ENCODE measurements around the gene DAPK2. TPM values are rescaled to one million over a fixed set of nuclear protein-coding genes. Genes with fewer than 3 reads are reported as not detected.

DAPK2 gene
- total and polyA plus RNA-seq, 2 of the 13 experiments (the other 11 are each of a cell fraction or from before 2014, with no cell fraction given) = 0.33 to 0.63 TPM

DNA sequence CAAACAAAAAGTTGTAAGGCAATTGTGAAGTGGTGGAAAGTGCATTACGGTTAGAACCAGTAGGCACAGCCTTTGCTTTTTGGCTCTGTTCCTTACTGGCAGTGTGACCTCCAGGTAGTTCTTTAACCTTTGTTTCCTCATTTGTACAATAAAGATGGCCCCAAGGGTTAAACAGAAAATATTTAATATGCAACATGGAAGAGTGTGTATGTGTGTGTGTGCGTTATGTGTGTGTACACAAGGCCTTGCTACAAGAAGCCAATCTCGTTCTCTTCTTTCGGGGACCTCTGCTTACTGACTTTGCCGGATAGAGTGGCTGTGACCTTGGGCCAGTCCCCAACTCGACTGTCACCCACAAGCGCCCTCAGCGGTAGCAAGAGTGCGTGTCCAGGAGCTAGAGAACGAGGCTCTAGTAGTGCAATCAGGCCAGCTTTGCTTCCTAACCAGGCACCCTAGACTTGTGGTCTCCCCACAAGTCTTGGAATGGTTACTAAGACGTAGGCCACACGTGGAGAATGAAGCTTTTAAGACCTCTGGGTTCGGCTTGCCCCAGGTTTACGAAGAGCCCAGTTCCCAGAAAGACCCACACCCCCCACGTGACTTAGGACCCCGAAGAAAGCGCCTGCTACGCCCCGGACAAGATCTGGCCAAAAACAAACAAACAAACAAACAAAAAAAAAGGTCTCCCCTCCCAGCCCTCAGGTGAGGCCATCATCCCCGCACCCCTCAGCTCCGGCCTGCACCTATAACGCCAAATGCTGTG is 46.8 kb upstream of the DAPK2 start (continued):
- no peak for TF ChIP-seq KLF12 (CRISPR knock-in tag; IDR thresholded peaks at IDR 0.05; ENCODE audit: borderline replicate concordance)
- TF ChIP-seq, protein P1, sequence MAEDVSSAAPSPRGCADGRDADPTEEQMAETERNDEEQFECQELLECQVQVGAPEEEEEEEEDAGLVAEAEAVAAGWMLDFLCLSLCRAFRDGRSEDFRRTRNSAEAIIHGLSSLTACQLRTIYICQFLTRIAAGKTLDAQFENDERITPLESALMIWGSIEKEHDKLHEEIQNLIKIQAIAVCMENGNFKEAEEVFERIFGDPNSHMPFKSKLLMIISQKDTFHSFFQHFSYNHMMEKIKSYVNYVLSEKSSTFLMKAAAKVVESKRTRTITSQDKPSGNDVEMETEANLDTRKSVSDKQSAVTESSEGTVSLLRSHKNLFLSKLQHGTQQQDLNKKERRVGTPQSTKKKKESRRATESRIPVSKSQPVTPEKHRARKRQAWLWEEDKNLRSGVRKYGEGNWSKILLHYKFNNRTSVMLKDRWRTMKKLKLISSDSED (CRISPR knock-in tag; IDR thresholded peaks at IDR 0.05) = no peak
- no peak for TF ChIP-seq ZNF180 (CRISPR knock-in tag; IDR thresholded peaks at IDR 0.05; ENCODE audit: borderline replicate concordance, low read depth)
- no peak for TF ChIP-seq NFATC3 (CRISPR knock-in tag; IDR thresholded peaks at IDR 0.05)
- TF ChIP-seq, protein P2, sequence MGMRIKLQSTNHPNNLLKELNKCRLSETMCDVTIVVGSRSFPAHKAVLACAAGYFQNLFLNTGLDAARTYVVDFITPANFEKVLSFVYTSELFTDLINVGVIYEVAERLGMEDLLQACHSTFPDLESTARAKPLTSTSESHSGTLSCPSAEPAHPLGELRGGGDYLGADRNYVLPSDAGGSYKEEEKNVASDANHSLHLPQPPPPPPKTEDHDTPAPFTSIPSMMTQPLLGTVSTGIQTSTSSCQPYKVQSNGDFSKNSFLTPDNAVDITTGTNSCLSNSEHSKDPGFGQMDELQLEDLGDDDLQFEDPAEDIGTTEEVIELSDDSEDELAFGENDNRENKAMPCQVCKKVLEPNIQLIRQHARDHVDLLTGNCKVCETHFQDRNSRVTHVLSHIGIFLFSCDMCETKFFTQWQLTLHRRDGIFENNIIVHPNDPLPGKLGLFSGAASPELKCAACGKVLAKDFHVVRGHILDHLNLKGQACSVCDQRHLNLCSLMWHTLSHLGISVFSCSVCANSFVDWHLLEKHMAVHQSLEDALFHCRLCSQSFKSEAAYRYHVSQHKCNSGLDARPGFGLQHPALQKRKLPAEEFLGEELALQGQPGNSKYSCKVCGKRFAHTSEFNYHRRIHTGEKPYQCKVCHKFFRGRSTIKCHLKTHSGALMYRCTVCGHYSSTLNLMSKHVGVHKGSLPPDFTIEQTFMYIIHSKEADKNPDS (CRISPR knock-in tag; IDR thresholded peaks at IDR 0.05) = no peak
- no peak for TF ChIP-seq IRX3 (CRISPR knock-in tag; IDR thresholded peaks at IDR 0.05; ENCODE audit: borderline replicate concordance, low read depth)
- 0 out of 2 replicates have a peak, but pooled peaks have one; percentile 12 for TF ChIP-seq STAG1 (CRISPR knock-in tag; IDR thresholded peaks at IDR 0.05)
- no peak for TF ChIP-seq TBP (CRISPR knock-in tag; IDR thresholded peaks at IDR 0.05)
- no peak for TF ChIP-seq MYNN (CRISPR knock-in tag; IDR thresholded peaks at IDR 0.05; ENCODE audit: low read depth)
- TF ChIP-seq U2AF1 (optimal IDR thresholded peaks at IDR 0.05; ENCODE audit: low read depth, low read length) = no peak
- no peak for TF ChIP-seq PHF20 (CRISPR knock-in tag; IDR thresholded peaks at IDR 0.05)
- TF ChIP-seq, protein P3, sequence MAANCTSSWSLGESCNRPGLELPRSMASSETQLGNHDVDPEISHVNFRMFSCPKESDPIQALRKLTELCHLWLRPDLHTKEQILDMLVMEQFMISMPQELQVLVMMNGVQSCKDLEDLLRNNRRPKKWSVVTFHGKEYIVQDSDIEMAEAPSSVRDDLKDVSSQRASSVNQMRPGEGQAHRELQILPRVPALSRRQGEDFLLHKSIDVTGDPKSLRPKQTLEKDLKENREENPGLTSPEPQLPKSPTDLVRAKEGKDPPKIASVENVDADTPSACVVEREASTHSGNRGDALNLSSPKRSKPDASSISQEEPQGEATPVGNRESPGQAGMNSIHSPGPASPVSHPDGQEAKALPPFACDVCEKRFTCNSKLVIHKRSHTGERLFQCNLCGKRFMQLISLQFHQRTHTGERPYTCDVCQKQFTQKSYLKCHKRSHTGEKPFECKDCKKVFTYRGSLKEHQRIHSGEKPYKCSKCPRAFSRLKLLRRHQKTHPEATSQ (CRISPR knock-in tag; IDR thresholded peaks at IDR 0.05; ENCODE audit: borderline replicate concordance) = no peak
- 0 out of 2 replicates have a peak, but pooled peaks have one; percentile 13 for TF ChIP-seq TSC22D2 (CRISPR knock-in tag; IDR thresholded peaks at IDR 0.05; ENCODE audit: borderline replicate concordance)
- TF ChIP-seq SOX5 (CRISPR knock-in tag; IDR thresholded peaks at IDR 0.05; ENCODE audit: borderline replicate concordance) = 0 out of 2 replicates have a peak, but pooled peaks have one; percentile 7
- TF ChIP-seq RAD51 (IDR thresholded peaks at IDR 0.05; ENCODE audit: borderline replicate concordance) = peak; percentile 40; the same call in 1 of the 2 replicates
- no peak for TF ChIP-seq ZNF563 (CRISPR knock-in tag; IDR thresholded peaks at IDR 0.05)
- no peak for TF ChIP-seq ZNF7 (CRISPR knock-in tag; IDR thresholded peaks at IDR 0.05)
- TF ChIP-seq, protein P4, sequence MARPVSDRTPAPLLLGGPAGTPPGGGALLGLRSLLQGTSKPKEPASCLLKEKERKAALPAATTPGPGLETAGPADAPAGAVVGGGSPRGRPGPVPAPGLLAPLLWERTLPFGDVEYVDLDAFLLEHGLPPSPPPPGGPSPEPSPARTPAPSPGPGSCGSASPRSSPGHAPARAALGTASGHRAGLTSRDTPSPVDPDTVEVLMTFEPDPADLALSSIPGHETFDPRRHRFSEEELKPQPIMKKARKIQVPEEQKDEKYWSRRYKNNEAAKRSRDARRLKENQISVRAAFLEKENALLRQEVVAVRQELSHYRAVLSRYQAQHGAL (CRISPR knock-in tag; IDR thresholded peaks at IDR 0.05; ENCODE audit: not compliant biosample characterization) = no peak
- no peak for TF ChIP-seq SMC3 (IDR thresholded peaks at IDR 0.05; ENCODE audit: low read length)
- TF ChIP-seq, protein P5, sequence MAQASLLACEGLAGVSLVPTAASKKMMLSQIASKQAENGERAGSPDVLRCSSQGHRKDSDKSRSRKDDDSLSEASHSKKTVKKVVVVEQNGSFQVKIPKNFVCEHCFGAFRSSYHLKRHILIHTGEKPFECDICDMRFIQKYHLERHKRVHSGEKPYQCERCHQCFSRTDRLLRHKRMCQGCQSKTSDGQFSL (CRISPR knock-in tag; IDR thresholded peaks at IDR 0.05) = no peak
- no peak for TF ChIP-seq ZNF30 (CRISPR knock-in tag; IDR thresholded peaks at IDR 0.05)
- TF ChIP-seq GTF3A (CRISPR knock-in tag; conservative IDR thresholded peaks at IDR 0.05) = no peak
- TF ChIP-seq TGIF2 (CRISPR knock-in tag; IDR thresholded peaks at IDR 0.05) = peak; percentile 68
- TF ChIP-seq HOXA3 (CRISPR knock-in tag; IDR thresholded peaks at IDR 0.05) = no peak; the same call in 1 of the 2 replicates
- no peak for TF ChIP-seq ZNF556 (CRISPR knock-in tag; IDR thresholded peaks at IDR 0.05; ENCODE audit: borderline replicate concordance)
- no peak for TF ChIP-seq RELA (CRISPR knock-in tag; IDR thresholded peaks at IDR 0.05)

All from HepG2 (cell line).